Neural crest cell (in vitro differentiated cells): ENCODE data around the gene IL17D. TPM values are rescaled to one million over a fixed set of nuclear protein-coding genes. Genes with fewer than 3 reads are reported as not detected.
"Not testable (repeated sequence)": the region's sequence is repeated elsewhere in the genome, so short reads cannot be mapped to it uniquely, and the experiment has no call there.

ENCODE experiments used
- DNase-seq: peaks from one replicate; pipeline ENCODE4 v3.0.0; 2021; ENCODE audit warnings: low read depth, mixed read lengths, low spot score
- H3K27ac Mint-ChIP-seq: one replicate; pipeline ENCODE4 v1.8.0; 2021; ENCODE audit warnings: mild to moderate bottlenecking, mixed read lengths; ENCODE audit not compliant: unreplicated experiment
- H3K27me3 Mint-ChIP-seq: 2 replicates; pipeline ENCODE4 v1.8.0; 2021; ENCODE audit warnings: low read depth, mild to moderate bottlenecking, mixed read lengths
- H3K36me3 Mint-ChIP-seq: 2 replicates; pipeline ENCODE4 v1.8.0; 2021; ENCODE audit warnings: low read depth, mild to moderate bottlenecking, mixed read lengths
- H3K4me1 Mint-ChIP-seq: 2 replicates; pipeline ENCODE4 v1.8.0; 2021; ENCODE audit warnings: mixed read lengths
- H3K4me3 Mint-ChIP-seq: one replicate; pipeline ENCODE4 v1.8.0; 2021; ENCODE audit warnings: mild to moderate bottlenecking, mixed read lengths
- H3K9me3 Mint-ChIP-seq: 2 replicates; pipeline ENCODE4 v1.8.0; 2021; ENCODE audit warnings: mixed read lengths
- CTCF ChIP-seq: fragments of 200-600 bp; sonication (generic); conservative IDR thresholded peaks from 2 replicates; pipeline ENCODE4 v1.5.0; 2021; ENCODE audit warnings: antibody characterized with exemption, mild to moderate bottlenecking
- total RNA-seq: library from RNA; stranded (reverse); gene quantifications from 2 replicates; pipeline ENCODE4 v1.2.1, GENCODE V29; 2021

The IL17D gene
- total RNA-seq, 1 donor from 2014 or later, result 8.4 TPM

GRCh38 chr13:20727856-20728255 lies 24.4 kb downstream of the IL17D start:
- Mint-ChIP-seq H3K4me1 (peaks cover 8% of the 10 kb centered on the region), H3K4me3 (no peak overlapping the region), H3K27me3 (no peaks in the 10 kb centered on the region), H3K9me3 (no peaks in the 10 kb centered on the region), H3K36me3 (peaks cover 6% of the 10 kb centered on the region), H3K27ac (no peak overlapping the region)
- TF ChIP-seq CTCF, result no peak
- DNase-seq, result no peak

GRCh38 chr13:20728579-20729311 lies 25.2 kb downstream of the IL17D start:
- TF ChIP-seq CTCF, result no peak
- H3K4me3 Mint-ChIP-seq, result no peak overlapping the region

GRCh38 chr13:20729633-20730585 lies 26.4 kb downstream of the IL17D start:
- no peaks in the 10 kb centered on the region for H3K27me3 Mint-ChIP-seq
- H3K36me3 Mint-ChIP-seq, result peaks cover 7% of the 10 kb centered on the region
- H3K27ac Mint-ChIP-seq, result no peak overlapping the region
- H3K4me1 Mint-ChIP-seq, result peaks cover 8% of the 10 kb centered on the region
- no peak overlapping the region for H3K4me3 Mint-ChIP-seq
- H3K9me3 Mint-ChIP-seq, result no peaks in the 10 kb centered on the region
- TF ChIP-seq CTCF, result no peak
- no peak for DNase-seq

More at GRCh38 chr13:20728579-20729311, 25.2 kb downstream of the IL17D start:
- H3K36me3 Mint-ChIP-seq, result peaks cover 4% of the 10 kb centered on the region
- no peak for DNase-seq
- H3K4me1 Mint-ChIP-seq, result peaks cover 8% of the 10 kb centered on the region
- no peaks in the 10 kb centered on the region for H3K9me3 Mint-ChIP-seq
- H3K27ac Mint-ChIP-seq, result no peak overlapping the region
- no peaks in the 10 kb centered on the region for H3K27me3 Mint-ChIP-seq

GRCh38 chr13:20738616-20739015 lies 35.1 kb downstream of the IL17D start:
- peaks cover 2% of the 10 kb centered on the region for H3K9me3 Mint-ChIP-seq
- no peak for TF ChIP-seq CTCF
- DNase-seq, result no peak
- H3K36me3 Mint-ChIP-seq, result peaks cover 17% of the 10 kb centered on the region
- H3K27me3 Mint-ChIP-seq, result no peaks in the 10 kb centered on the region
- no peaks in the 10 kb centered on the region for H3K4me1 Mint-ChIP-seq
- H3K4me3 Mint-ChIP-seq, result no peak overlapping the region
- H3K27ac Mint-ChIP-seq, result no peak overlapping the region

- Mint-ChIP-seq H3K4me3 (no peak overlapping the region), H3K36me3 (peaks cover 21% of the 10 kb centered on the region), H3K9me3 (peaks cover 2% of the 10 kb centered on the region), H3K27me3 (no peaks in the 10 kb centered on the region), H3K4me1 (no peaks in the 10 kb centered on the region), H3K27ac (no peak overlapping the region)
- TF ChIP-seq CTCF, result no peak
- DNase-seq, result no peak
Observed at GRCh38 chr13:20740021-20740420, 36.5 kb downstream of the IL17D start.

- H3K27me3 Mint-ChIP-seq, H3K27ac Mint-ChIP-seq, DNase-seq, H3K4me1 Mint-ChIP-seq, H3K9me3 Mint-ChIP-seq, H3K4me3 Mint-ChIP-seq: not testable (repeated sequence)
- H3K36me3 Mint-ChIP-seq, result peaks cover 37% of the 10 kb centered on the region
Observed at GRCh38 chr13:20743830-20744404, 40.4 kb downstream of the IL17D start.
